Keratinocyte (primary cell): ENCODE results near the gene NQO2. TPM values are rescaled to one million over a fixed set of nuclear protein-coding genes. Genes with fewer than 3 reads are reported as not detected.
"Not testable (repeated sequence)": the region's sequence is repeated elsewhere in the genome, so short reads cannot be mapped to it uniquely, and the experiment has no call there.

ENCODE experiments used
- DNase-seq: peaks from one replicate; pipeline ENCODE4 v3.0.0-alpha.2; 2011; ENCODE audit warnings: low read depth, missing footprints, low spot score
- FAIRE-seq: peaks from 2 replicates; lab custom pipeline; 2011; peaks lifted over from hg19 to GRCh38; lab: Jason Lieb, UNC
- H2AFZ ChIP-seq: 2 replicates; pipeline ENCODE4 v1.6.0; 2012; ENCODE audit warnings: low read length, control low read depth, inconsistent platforms; ENCODE audit not compliant: control insufficient read depth
- H3K27ac ChIP-seq: 2 replicates; pipeline ENCODE4 v1.5.1; 2011; ENCODE audit warnings: low read length; ENCODE audit not compliant: control insufficient read depth, insufficient read depth
- H3K27me3 ChIP-seq: 3 replicates; pipeline ENCODE4 v1.6.0; 2011; ENCODE audit warnings: low read length; ENCODE audit not compliant: control insufficient read depth, insufficient read depth; ENCODE audit errors: extremely low read depth
- H3K36me3 ChIP-seq, 2 experiments: 2 replicates in 1 of 2; 3 replicates in 1 of 2; pipeline ENCODE4 v1.5.1; 2011; ENCODE audit warnings: low read length in 2 of 2, mild to moderate bottlenecking in 1 of 2; ENCODE audit not compliant: control insufficient read depth in 2 of 2, insufficient read depth in 2 of 2; ENCODE audit errors: extremely low read depth in 1 of 2
- H3K4me1 ChIP-seq: 3 replicates; pipeline ENCODE4 v1.5.1; 2011; ENCODE audit warnings: low read length; ENCODE audit not compliant: control insufficient read depth, insufficient read depth; ENCODE audit errors: extremely low read depth
- H3K4me2 ChIP-seq: 3 replicates; pipeline ENCODE4 v1.6.0; 2011; ENCODE audit warnings: low read depth, low read length; ENCODE audit not compliant: control insufficient read depth, insufficient read depth; ENCODE audit errors: extremely low read depth
- H3K4me3 ChIP-seq, 3 experiments: fragments of 200-600 bp in 1 of 3; sonication (generic) in 1 of 3; 2 replicates in 2 of 3; 3 replicates in 1 of 3; pipeline ENCODE4 v1.5.1; 2011 to 2016; ENCODE audit warnings: low read length in 3 of 3, mild to moderate bottlenecking in 3 of 3, control low read depth in 2 of 3, inconsistent platforms in 1 of 3, low read depth in 1 of 3, mixed read lengths in 1 of 3, mixed run types in 1 of 3, moderate library complexity in 1 of 3; ENCODE audit not compliant: control insufficient read depth in 2 of 3, insufficient read depth in 2 of 3; ENCODE audit errors: extremely low read depth in 1 of 3
- H3K79me2 ChIP-seq: 2 replicates; pipeline ENCODE4 v1.6.0; 2012; ENCODE audit warnings: low read length; ENCODE audit not compliant: control insufficient read depth, insufficient read depth
- H3K9ac ChIP-seq: 3 replicates; pipeline ENCODE4 v1.6.0; 2011; ENCODE audit warnings: low read length; ENCODE audit not compliant: control insufficient read depth, insufficient read depth; ENCODE audit errors: extremely low read depth
- H3K9me1 ChIP-seq: 3 replicates; pipeline ENCODE4 v1.6.0; 2011; ENCODE audit warnings: low read length; ENCODE audit not compliant: control insufficient read depth, insufficient read depth; ENCODE audit errors: extremely low read depth
- H3K9me3 ChIP-seq: 2 replicates; pipeline ENCODE4 v1.5.1; 2012; ENCODE audit warnings: low read depth, low read length; ENCODE audit not compliant: control insufficient read depth
- H4K20me1 ChIP-seq: 3 replicates; pipeline ENCODE4 v1.6.0; 2011; ENCODE audit warnings: low read length; ENCODE audit not compliant: control insufficient read depth, insufficient read depth; ENCODE audit errors: extremely low read depth
- EZH2 ChIP-seq: IDR thresholded peaks from one replicate; pipeline ENCODE4 v1.6.1; 2012; ENCODE audit warnings: inconsistent platforms, mild to moderate bottlenecking, low read length, moderate library complexity
- dilution Hi-C: fragments of 300-500 bp; cut with MboI; formaldehyde crosslinking; loops from one replicate; pipeline ENCODE4 v1.7.0; 2020; ENCODE audit warnings: low sequenced_read_pairs; ENCODE audit not compliant: extremely low pct_ligation_motif_present
- polyA plus RNA-seq, 5 experiments: library from polyadenylated mRNA; depleted of rRNA in 3 of 5; stranded (reverse) in 3 of 5; stranded (forward) in 1 of 5; unstranded in 1 of 5; fragments of >200 nt; gene quantifications; 1 replicate in 1 of 5; 2 replicates in 3 of 5; 3 replicates in 1 of 5; pipeline versions ENCODE4 v1.2.1 to v1.2.3, GENCODE V29; 2011 to 2012; ENCODE audit warnings: missing spikeins in 2 of 5, low read depth in 1 of 5, low replicate concordance in 1 of 5
- TF ChIP-seq, protein P1 (sequence below), 3 experiments: IDR thresholded peaks in 1 of 3; conservative IDR thresholded peaks in 1 of 3; optimal IDR thresholded peaks in 1 of 3; 2 replicates in 2 of 3; 3 replicates in 1 of 3; pipeline versions ENCODE3 to v1.5.1; 2011; ENCODE audit warnings: low read length in 3 of 3, mild to moderate bottlenecking in 3 of 3, moderate library complexity in 2 of 3, control low read depth in 1 of 3, inconsistent platforms in 1 of 3; ENCODE audit not compliant: insufficient read depth in 2 of 3; ENCODE audit errors: extremely low read depth in 1 of 3

NQO2 gene
- polyA plus RNA-seq, 1 donor (not counting 4 experiments of a cell fraction or from before 2014, with no cell fraction given) = 22.9 TPM

DNA sequence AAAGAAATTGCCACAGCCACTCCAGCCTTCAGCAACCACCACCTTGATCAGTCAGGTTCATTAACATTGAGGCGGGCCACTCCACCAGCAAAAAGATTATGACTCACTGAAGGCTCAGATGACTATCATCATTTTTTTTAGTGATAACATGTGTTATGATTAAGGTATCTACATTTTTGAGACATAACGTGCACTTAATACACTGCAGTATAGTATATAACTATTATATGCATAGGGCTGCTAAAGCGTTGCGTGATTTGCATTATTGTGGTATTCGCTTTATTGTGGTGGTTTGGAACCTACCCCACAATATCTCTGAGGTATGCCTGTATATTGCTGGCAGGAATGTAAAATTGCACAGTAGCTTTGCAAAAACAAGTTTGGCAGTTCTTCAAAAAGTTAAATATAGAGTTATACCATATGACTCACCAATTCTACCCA is 61.8 kb downstream of the NQO2 start:
- no peak overlapping the region for H3K4me2 ChIP-seq
- no peaks in the 10 kb centered on the region for H3K36me3 ChIP-seq
- H2AFZ ChIP-seq = no peak overlapping the region
- H4K20me1 ChIP-seq = no peaks in the 10 kb centered on the region
- H3K4me3 ChIP-seq = no peak overlapping the region
- peaks cover 9% of the 10 kb centered on the region for H3K4me1 ChIP-seq
- TF ChIP-seq EZH2 = no peak
- TF ChIP-seq, protein P1, sequence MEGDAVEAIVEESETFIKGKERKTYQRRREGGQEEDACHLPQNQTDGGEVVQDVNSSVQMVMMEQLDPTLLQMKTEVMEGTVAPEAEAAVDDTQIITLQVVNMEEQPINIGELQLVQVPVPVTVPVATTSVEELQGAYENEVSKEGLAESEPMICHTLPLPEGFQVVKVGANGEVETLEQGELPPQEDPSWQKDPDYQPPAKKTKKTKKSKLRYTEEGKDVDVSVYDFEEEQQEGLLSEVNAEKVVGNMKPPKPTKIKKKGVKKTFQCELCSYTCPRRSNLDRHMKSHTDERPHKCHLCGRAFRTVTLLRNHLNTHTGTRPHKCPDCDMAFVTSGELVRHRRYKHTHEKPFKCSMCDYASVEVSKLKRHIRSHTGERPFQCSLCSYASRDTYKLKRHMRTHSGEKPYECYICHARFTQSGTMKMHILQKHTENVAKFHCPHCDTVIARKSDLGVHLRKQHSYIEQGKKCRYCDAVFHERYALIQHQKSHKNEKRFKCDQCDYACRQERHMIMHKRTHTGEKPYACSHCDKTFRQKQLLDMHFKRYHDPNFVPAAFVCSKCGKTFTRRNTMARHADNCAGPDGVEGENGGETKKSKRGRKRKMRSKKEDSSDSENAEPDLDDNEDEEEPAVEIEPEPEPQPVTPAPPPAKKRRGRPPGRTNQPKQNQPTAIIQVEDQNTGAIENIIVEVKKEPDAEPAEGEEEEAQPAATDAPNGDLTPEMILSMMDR (optimal IDR thresholded peaks at IDR 0.05 in 1 of 3, IDR thresholded peaks at IDR 0.05 in 1 of 3, conservative IDR thresholded peaks at IDR 0.05 in 1 of 3; ENCODE audit: extremely low read depth in 1 of 3, insufficient read depth in 2 of 3, low read length in 3 of 3) = peak in 2 of 3 experiments; percentile 25
- H3K9me1 ChIP-seq = no peaks in the 10 kb centered on the region
- H3K79me2 ChIP-seq = no peaks in the 10 kb centered on the region
- no peak overlapping the region for H3K27ac ChIP-seq
- no peak overlapping the region for H3K9ac ChIP-seq
- no peaks in the 10 kb centered on the region for H3K9me3 ChIP-seq
- peaks cover 7% of the 10 kb centered on the region for H3K27me3 ChIP-seq
- peak; percentile 81 for DNase-seq
- no peak for FAIRE-seq
- dilution Hi-C loops = no loop called here

DNA sequence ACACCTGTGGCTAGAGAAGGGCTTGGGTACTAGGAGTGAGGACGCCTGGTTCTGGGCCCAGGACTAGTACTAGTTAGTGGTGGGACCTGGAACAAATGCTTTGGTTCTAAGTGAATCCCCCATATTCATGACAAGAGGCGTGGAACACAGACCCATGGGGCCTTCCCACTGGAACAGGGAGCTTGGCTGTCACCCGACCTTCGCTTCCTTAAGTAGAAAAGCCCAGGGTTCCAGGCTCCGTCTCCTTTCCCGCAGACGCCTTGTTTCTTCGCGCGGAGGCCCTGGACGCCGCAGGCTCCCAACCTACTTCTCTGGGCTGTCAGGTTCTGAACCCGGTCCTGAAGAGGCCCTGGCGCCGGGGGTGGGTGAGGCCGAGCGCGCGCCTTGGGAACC is 63.6 kb downstream of the NQO2 start:
- DNase-seq, H3K27me3 ChIP-seq, H3K4me1 ChIP-seq, H3K36me3 ChIP-seq, H3K79me2 ChIP-seq, H4K20me1 ChIP-seq, H3K9me3 ChIP-seq, H3K9me1 ChIP-seq, H3K27ac ChIP-seq, H2AFZ ChIP-seq, FAIRE-seq, dilution Hi-C loops: not testable (repeated sequence)
- Histone ChIP-seq H3K4me3 (peak overlapping the region in 1 of 3 experiments; percentile 66), H3K4me2 (peak overlapping the region; percentile 86), H3K9ac (peak overlapping the region; percentile 65)
